T-helper 2 cell treated with Interferon-gamma antibody and Interleukin-4, amounts not matched to agents 5 μg/mL and 100 μg/mL, for 36 hours (primary cell): Measurements from ENCODE around the gene NES.

Source experiments
- DNase-seq: peaks from one replicate; pipeline ENCODE4 v3.0.0; 2021; ENCODE audit warnings: low spot score
- H3K27ac Mint-ChIP-seq: one replicate; pipeline ENCODE4 v1.8.0; 2021; ENCODE audit warnings: mild to moderate bottlenecking, mixed read lengths
- H3K27me3 Mint-ChIP-seq: one replicate; pipeline ENCODE4 v1.8.0; 2021; ENCODE audit warnings: low read depth, mixed read lengths
- H3K36me3 Mint-ChIP-seq: one replicate; pipeline ENCODE4 v1.8.0; 2021; ENCODE audit warnings: low read depth, mixed read lengths
- H3K4me1 Mint-ChIP-seq: one replicate; pipeline ENCODE4 v1.8.0; 2021; ENCODE audit warnings: low read depth, mixed read lengths
- H3K4me3 Mint-ChIP-seq: one replicate; pipeline ENCODE4 v1.8.0; 2022; ENCODE audit warnings: mild to moderate bottlenecking, moderate library complexity, mixed read lengths
- H3K9me3 Mint-ChIP-seq: one replicate; pipeline ENCODE4 v1.8.0; 2021; ENCODE audit warnings: mixed read lengths

NES gene, protein sequence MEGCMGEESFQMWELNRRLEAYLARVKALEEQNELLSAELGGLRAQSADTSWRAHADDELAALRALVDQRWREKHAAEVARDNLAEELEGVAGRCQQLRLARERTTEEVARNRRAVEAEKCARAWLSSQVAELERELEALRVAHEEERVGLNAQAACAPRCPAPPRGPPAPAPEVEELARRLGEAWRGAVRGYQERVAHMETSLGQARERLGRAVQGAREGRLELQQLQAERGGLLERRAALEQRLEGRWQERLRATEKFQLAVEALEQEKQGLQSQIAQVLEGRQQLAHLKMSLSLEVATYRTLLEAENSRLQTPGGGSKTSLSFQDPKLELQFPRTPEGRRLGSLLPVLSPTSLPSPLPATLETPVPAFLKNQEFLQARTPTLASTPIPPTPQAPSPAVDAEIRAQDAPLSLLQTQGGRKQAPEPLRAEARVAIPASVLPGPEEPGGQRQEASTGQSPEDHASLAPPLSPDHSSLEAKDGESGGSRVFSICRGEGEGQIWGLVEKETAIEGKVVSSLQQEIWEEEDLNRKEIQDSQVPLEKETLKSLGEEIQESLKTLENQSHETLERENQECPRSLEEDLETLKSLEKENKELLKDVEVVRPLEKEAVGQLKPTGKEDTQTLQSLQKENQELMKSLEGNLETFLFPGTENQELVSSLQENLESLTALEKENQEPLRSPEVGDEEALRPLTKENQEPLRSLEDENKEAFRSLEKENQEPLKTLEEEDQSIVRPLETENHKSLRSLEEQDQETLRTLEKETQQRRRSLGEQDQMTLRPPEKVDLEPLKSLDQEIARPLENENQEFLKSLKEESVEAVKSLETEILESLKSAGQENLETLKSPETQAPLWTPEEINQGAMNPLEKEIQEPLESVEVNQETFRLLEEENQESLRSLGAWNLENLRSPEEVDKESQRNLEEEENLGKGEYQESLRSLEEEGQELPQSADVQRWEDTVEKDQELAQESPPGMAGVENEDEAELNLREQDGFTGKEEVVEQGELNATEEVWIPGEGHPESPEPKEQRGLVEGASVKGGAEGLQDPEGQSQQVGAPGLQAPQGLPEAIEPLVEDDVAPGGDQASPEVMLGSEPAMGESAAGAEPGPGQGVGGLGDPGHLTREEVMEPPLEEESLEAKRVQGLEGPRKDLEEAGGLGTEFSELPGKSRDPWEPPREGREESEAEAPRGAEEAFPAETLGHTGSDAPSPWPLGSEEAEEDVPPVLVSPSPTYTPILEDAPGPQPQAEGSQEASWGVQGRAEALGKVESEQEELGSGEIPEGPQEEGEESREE (N-terminal part only)

DNA sequence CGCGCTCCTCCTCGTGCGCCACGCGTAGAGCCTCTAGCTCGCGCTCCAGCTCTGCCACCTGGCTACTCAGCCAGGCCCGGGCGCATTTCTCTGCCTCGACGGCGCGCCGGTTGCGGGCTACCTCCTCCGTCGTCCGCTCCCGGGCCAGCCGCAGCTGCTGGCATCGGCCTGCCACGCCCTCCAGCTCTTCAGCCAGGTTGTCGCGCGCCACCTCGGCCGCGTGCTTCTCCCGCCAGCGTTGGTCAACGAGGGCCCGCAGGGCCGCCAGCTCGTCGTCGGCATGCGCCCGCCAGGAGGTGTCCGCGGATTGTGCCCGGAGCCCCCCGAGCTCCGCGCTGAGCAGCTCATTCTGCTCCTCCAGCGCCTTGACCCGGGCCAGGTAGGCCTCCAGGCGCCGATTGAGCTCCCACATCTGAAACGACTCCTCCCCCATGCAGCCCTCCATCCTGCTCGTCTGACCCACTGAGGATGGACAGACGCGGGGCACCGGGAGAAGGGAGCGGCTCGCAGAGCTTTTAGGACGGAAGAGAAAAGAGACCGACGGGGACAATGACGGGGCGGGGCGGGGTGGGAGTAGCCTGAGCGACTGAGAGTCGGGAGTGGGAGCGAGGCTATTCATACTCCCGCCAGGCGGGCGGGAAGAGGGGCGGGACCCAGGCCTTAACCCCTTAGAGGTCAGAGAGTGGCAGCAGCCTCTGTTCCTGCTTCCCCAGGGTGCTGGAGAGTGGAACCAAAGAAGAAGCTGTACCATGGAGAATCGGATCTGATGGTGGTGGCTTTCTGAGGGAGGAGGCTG lies at the start of gene NES:
Gene NES (minus strand): TSS at position 588 of the 796 bp plus-strand sequence. CDS start 143 bp downstream, at position 445.
- Mint-ChIP-seq H3K36me3 (no peaks in the 10 kb centered on the region), H3K9me3 (no peaks in the 10 kb centered on the region), H3K4me3 (peak within 1 kb of the TSS; percentile 13), H3K27ac (peak within 1 kb of the TSS; percentile 22), H3K27me3 (peaks cover 81% of the 10 kb centered on the region), H3K4me1 (peaks cover 9% of the 10 kb centered on the region)
- DNase-seq: no peak

GRCh38 chr1:156726549-156727226 lies 49.5 kb upstream of the NES start:
- peak; percentile 53 for DNase-seq
- Mint-ChIP-seq H3K4me1 (peaks cover 31% of the 10 kb centered on the region), H3K36me3 (peaks cover 24% of the 10 kb centered on the region), H3K27ac (peak overlapping the region; percentile 99), H3K4me3 (no peak overlapping the region), H3K27me3 (no peaks in the 10 kb centered on the region), H3K9me3 (no peaks in the 10 kb centered on the region)

DNA sequence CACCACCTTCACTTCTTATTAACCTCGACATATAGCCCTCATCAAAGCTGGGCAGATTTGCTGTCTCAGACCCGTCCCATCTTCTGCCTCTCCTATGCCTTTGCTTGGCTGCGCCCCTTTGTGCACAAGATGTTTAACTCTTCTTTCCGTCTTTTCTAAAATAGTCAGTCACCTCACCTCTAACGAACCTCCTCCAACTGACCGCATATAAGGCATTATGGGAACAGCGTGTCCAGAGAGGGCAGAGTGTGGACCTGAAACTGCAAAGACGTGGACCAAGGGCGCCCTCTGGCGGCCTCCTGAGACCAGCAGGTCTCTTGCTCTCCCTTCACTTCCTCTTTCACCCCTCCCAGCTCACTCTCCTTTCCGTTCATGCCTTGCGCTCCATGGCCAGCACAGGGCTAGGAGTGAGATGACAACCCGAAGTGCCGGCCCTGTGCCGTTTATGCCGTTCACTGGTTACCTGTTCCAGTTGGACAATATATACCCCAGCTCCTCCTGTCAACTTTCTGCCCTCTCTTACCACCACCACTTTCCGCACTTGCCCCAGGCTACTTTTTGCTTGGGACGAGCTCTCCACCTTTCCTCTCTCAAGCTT lies 48.6 kb upstream of the NES start:
- H3K27ac Mint-ChIP-seq: no peak overlapping the region
- H3K36me3 Mint-ChIP-seq: peaks cover 29% of the 10 kb centered on the region
- peaks cover 27% of the 10 kb centered on the region for H3K4me1 Mint-ChIP-seq
- H3K4me3 Mint-ChIP-seq: no peak overlapping the region
- H3K27me3 Mint-ChIP-seq: no peaks in the 10 kb centered on the region
- peak; percentile 78 for DNase-seq
- H3K9me3 Mint-ChIP-seq: no peaks in the 10 kb centered on the region

DNA sequence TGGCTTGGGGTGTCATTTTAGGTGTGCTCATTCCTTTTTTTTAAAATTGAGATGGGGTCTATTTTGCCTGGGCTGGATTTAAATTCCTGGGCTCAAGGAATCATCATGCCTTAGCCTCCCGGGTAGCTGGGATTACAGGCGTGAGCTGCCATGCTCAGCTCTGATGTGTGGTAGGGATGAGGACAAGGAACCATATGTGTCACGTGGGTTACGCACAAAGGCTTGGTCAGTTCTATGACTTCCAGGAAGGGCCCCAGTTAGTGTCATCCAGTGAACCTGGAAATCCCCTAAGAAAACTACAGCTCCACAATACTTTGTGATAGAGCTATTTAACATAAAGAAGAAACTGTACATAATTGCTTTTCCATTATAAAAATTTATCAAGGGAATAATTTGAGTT lies 44.3 kb upstream of the NES start:
- no peak for DNase-seq
- peaks cover 11% of the 10 kb centered on the region for H3K4me1 Mint-ChIP-seq
- peaks cover 39% of the 10 kb centered on the region for H3K36me3 Mint-ChIP-seq
- no peaks in the 10 kb centered on the region for H3K27me3 Mint-ChIP-seq
- H3K4me3 Mint-ChIP-seq: no peak overlapping the region
- H3K9me3 Mint-ChIP-seq: no peaks in the 10 kb centered on the region
- H3K27ac Mint-ChIP-seq: no peak overlapping the region

DNA sequence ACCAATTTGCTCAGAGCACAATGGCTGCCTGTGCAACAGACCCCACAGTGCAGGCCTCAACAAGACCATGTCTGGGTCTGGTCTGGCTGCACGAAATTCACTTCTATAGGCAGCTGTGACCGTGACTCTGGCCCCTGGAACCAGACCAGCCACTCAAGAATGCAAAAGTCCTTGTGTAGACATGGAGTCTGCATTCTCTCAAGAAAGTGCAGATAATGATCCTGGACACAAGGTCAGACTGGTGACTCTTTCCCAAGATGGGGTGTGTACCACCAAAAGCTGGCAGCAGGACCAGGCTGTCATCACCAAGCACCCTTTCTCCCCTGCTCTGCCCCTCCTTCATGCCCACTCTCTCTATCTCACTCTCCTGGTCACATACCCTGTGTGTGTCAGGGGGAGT lies 43.9 kb upstream of the NES start:
- Mint-ChIP-seq H3K27me3 (no peaks in the 10 kb centered on the region), H3K9me3 (no peaks in the 10 kb centered on the region)

DNA sequence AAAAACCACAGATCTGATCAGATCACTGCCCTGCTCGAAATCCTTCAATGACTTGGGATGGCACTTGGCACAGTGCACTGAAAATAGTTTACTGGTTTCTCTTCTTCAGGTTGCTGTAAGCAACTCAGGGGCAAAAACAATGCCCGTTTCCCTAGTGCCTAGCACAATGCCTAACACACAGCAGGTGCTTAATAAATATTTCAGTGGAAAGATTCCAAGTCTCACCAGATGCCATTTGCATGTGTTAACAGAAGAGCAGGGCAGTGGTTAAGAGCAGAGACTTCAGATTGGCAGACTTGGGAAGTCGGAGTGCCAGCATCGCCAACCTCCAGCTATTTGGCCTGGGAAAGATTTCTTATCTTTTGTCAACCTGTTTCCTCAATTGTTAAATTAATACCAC lies 40.1 kb upstream of the NES start:
- no peak overlapping the region for H3K4me3 Mint-ChIP-seq
- H3K4me1 Mint-ChIP-seq: no peaks in the 10 kb centered on the region
- no peak overlapping the region for H3K27ac Mint-ChIP-seq
- no peaks in the 10 kb centered on the region for H3K9me3 Mint-ChIP-seq
- no peaks in the 10 kb centered on the region for H3K27me3 Mint-ChIP-seq
- H3K36me3 Mint-ChIP-seq: peaks cover 22% of the 10 kb centered on the region
- DNase-seq: no peak

More for the DNA sequence above, 43.9 kb upstream of the NES start:
- H3K4me3 Mint-ChIP-seq: no peak overlapping the region
- DNase-seq: no peak
- H3K27ac Mint-ChIP-seq: no peak overlapping the region
- peaks cover 39% of the 10 kb centered on the region for H3K36me3 Mint-ChIP-seq
- peaks cover 11% of the 10 kb centered on the region for H3K4me1 Mint-ChIP-seq

- H3K4me3 Mint-ChIP-seq: no peak overlapping the region
- H3K27me3 Mint-ChIP-seq: no peaks in the 10 kb centered on the region
- H3K4me1 Mint-ChIP-seq: no peaks in the 10 kb centered on the region
- no peaks in the 10 kb centered on the region for H3K9me3 Mint-ChIP-seq
- H3K27ac Mint-ChIP-seq: no peak overlapping the region
- H3K36me3 Mint-ChIP-seq: peaks cover 11% of the 10 kb centered on the region
- no peak for DNase-seq
Measured at GRCh38 chr1:156714830-156715229, 37.6 kb upstream of the NES start.

GRCh38 chr1:156712626-156713025 lies 35.4 kb upstream of the NES start:
- Mint-ChIP-seq H3K9me3 (no peaks in the 10 kb centered on the region), H3K36me3 (peaks cover 9% of the 10 kb centered on the region), H3K4me1 (no peaks in the 10 kb centered on the region), H3K27me3 (peaks cover 8% of the 10 kb centered on the region), H3K4me3 (no peak overlapping the region), H3K27ac (no peak overlapping the region)
- DNase-seq: no peak

GRCh38 chr1:156711011-156711817 lies 34.0 kb upstream of the NES start:
- peaks cover 19% of the 10 kb centered on the region for H3K27me3 Mint-ChIP-seq
- H3K4me1 Mint-ChIP-seq: peaks cover 8% of the 10 kb centered on the region
- H3K9me3 Mint-ChIP-seq: no peaks in the 10 kb centered on the region
- DNase-seq: no peak
- H3K36me3 Mint-ChIP-seq: peaks cover 4% of the 10 kb centered on the region
- H3K4me3 Mint-ChIP-seq: no peak overlapping the region
- H3K27ac Mint-ChIP-seq: no peak overlapping the region

DNA sequence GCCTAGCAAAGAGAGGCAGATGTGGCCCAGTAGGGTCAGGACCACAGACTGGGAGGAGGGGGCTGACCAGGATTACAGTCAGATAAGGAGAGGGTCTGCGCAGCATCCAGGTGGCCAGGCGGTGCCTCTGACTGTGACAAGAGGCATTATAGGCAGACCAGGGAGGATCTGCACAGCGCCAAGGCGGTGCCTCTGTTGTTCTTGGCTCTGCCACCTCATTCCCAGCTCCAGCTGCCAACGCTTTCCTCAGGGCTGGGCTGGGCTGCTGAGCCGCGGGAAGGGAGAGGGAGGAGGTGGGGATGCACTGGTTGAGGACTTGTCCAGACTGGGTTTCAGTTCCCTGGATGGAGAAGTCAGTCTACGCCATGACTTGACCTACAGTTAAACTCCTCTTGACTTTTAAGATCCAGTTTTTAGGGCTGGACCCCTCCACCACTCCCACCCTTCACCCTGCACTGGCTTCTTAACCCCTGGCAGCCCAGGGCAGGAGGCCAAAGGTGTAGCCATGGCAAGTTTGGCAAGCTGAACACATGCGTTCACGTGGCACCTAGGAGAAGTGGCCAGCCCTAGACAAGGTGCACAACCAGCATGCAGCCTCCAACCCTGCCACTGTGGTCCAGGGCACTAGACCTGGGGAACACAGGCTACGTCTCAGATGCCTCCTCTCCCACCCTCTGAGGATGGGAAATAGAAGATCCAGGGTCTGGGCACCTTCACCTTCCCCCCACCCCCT lies 32.7 kb upstream of the NES start:
- H3K4me1 Mint-ChIP-seq: peaks cover 15% of the 10 kb centered on the region
- H3K36me3 Mint-ChIP-seq: no peaks in the 10 kb centered on the region
- DNase-seq: no peak
- H3K9me3 Mint-ChIP-seq: no peaks in the 10 kb centered on the region
- no peak overlapping the region for H3K27ac Mint-ChIP-seq
- H3K4me3 Mint-ChIP-seq: no peak overlapping the region
- peaks cover 30% of the 10 kb centered on the region for H3K27me3 Mint-ChIP-seq

DNA sequence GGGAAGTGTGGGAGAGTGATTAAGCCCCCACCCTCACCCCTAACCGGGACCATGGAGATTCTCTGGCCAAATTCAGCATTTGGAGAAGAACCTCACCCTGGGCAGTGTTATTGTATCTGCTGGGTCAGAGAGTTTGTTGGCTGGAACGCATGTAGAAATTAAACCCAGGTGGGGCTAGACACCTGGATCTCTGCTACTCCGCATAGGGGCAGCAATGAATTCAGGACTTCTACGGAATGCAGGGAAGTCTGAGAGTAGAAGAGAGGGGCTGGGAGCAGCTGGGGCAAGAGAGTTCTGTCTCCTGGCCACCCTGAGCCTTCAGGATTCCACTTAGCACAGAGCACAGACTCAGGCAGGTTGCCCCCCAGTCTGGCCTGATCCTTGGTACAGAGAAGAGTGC lies 31.8 kb upstream of the NES start:
- no peak for DNase-seq
- Mint-ChIP-seq H3K4me1 (peaks cover 15% of the 10 kb centered on the region), H3K36me3 (no peaks in the 10 kb centered on the region), H3K27me3 (peaks cover 38% of the 10 kb centered on the region), H3K4me3 (no peak overlapping the region), H3K9me3 (no peaks in the 10 kb centered on the region), H3K27ac (no peak overlapping the region)
